GM12878 (cell line): ENCODE measurements around the gene ANKS4B. TPM values are rescaled to one million over a fixed set of nuclear protein-coding genes. Genes with fewer than 3 reads are reported as not detected.

ENCODE experiments used
- ATAC-seq: fragments of 200-7000 bp; cut with Tn5 transposase; 3 replicates; pipeline ENCODE4 v1.9.1; 2020; ENCODE audit warnings: mild to moderate bottlenecking, moderate library complexity
- BruUV-seq: library from RNA; stranded (reverse); fragments of 400-500 nt; replicated peaks from 2 replicates; lab custom pipeline; 2021; lab: Mats Ljungman, UMichigan
- CTCF ChIA-PET: fragments of 300-600 bp; sonication (Branson Sonifier 250); formaldehyde crosslinking; extraction: SDS; loops from one replicate; lab custom pipeline; 2021; ENCODE audit warnings: inconsistent platforms; lab: Yijun Ruan, JAX
- POLR2A ChIA-PET: fragments of 350-600 bp; formaldehyde crosslinking; extraction: SDS; loops from one replicate; lab custom pipeline; 2021; ENCODE audit warnings: inconsistent platforms; lab: Charles Lee
- RAD21 ChIA-PET: fragments of 300-600 bp; sonication (Branson Sonifier 250); formaldehyde crosslinking; loops from one replicate; lab custom pipeline; 2023; ENCODE audit warnings: antibody characterized with exemption; ENCODE audit not compliant: unreplicated experiment; lab: Charles Lee
- SMC1A ChIA-PET: fragments of 300-600 bp; sonication (Branson Sonifier 250); formaldehyde crosslinking; loops from one replicate; lab custom pipeline; 2023; ENCODE audit not compliant: unreplicated experiment, uncharacterized antibody; lab: Charles Lee
- DNase-seq: peaks from one replicate; pipeline ENCODE4 v3.0.0-alpha.2; 2011; ENCODE audit warnings: low read depth, low spot score
- FAIRE-seq: peaks from 3 replicates; lab custom pipeline; 2011; peaks lifted over from hg19 to GRCh38; lab: Jason Lieb, UNC
- H2AFZ ChIP-seq: 2 replicates; pipeline ENCODE4 v1.6.0; 2011; ENCODE audit warnings: low read depth, low read length, control low read depth; ENCODE audit not compliant: control insufficient read depth
- H3K27ac ChIP-seq: 2 replicates; pipeline ENCODE4 v1.5.1; 2011; ENCODE audit warnings: control low read depth; ENCODE audit not compliant: control insufficient read depth, insufficient read depth
- H3K27me3 ChIP-seq, 2 experiments: replicated peaks in 1 of 2; 2 replicates each; pipeline versions ENCODE4 v1.6.0 to v1.6.1; 2011; ENCODE audit warnings: low read length in 1 of 2; ENCODE audit not compliant: control insufficient read depth in 2 of 2, insufficient read depth in 2 of 2
- H3K36me3 ChIP-seq, 2 experiments: 2 replicates each; pipeline ENCODE4 v1.5.1; 2011; ENCODE audit warnings: low read length in 1 of 2; ENCODE audit not compliant: control insufficient read depth in 2 of 2, insufficient read depth in 2 of 2
- H3K4me1 ChIP-seq: 2 replicates; pipeline ENCODE4 v1.6.1; 2011; ENCODE audit warnings: mild to moderate bottlenecking, low read length, moderate library complexity, mixed read lengths; ENCODE audit not compliant: control insufficient read depth, insufficient read depth
- H3K4me2 ChIP-seq: 2 replicates; pipeline ENCODE4 v1.6.0; 2011; ENCODE audit warnings: control low read depth; ENCODE audit not compliant: control insufficient read depth, insufficient read depth
- H3K4me3 ChIP-seq: fragments of 200-600 bp; sonication (generic); 2 replicates; pipeline ENCODE4 v1.5.1; 2016
- H3K79me2 ChIP-seq: 2 replicates; pipeline ENCODE4 v1.6.0; 2011; ENCODE audit warnings: low read length; ENCODE audit not compliant: control insufficient read depth, insufficient read depth
- H3K9ac ChIP-seq: 2 replicates; pipeline ENCODE4 v1.8.0; 2011; ENCODE audit warnings: low read length, control low read depth, mixed read lengths; ENCODE audit not compliant: control insufficient read depth, insufficient read depth
- H3K9me3 ChIP-seq: replicated peaks from 3 replicates; pipeline ENCODE4 v1.5.1; 2011; ENCODE audit warnings: mild to moderate bottlenecking, low read length; ENCODE audit not compliant: control insufficient read depth, insufficient read depth
- H4K20me1 ChIP-seq: 2 replicates; pipeline ENCODE4 v1.6.0; 2011; ENCODE audit not compliant: control insufficient read depth, insufficient read depth
- CREM ChIP-seq: IDR thresholded peaks from 2 replicates; pipeline ENCODE4 v1.6.1; 2014; ENCODE audit warnings: antibody characterized with exemption, low read depth
- EGR1 ChIP-seq, 2 experiments: IDR thresholded peaks; 1 replicate in 1 of 2; 2 replicates in 1 of 2; pipeline ENCODE4 v1.6.1; 2011 to 2012; ENCODE audit warnings: low read depth in 2 of 2, low read length in 2 of 2, borderline replicate concordance in 1 of 2, mild to moderate bottlenecking in 1 of 2, moderate library complexity in 1 of 2
- FOS ChIP-seq: IDR thresholded peaks from 3 replicates; pipeline ENCODE4 v1.6.1; 2011; ENCODE audit warnings: borderline replicate concordance; ENCODE audit not compliant: insufficient read length; ENCODE audit errors: extremely low read depth
- IRF4 ChIP-seq: IDR thresholded peaks from 2 replicates; pipeline ENCODE4 v1.6.1; 2011; ENCODE audit warnings: low read depth, low read length
- MEF2B ChIP-seq: fragments of 450-650 bp; IDR thresholded peaks from 2 replicates; pipeline ENCODE4 v1.6.1; 2018; ENCODE audit warnings: mild to moderate bottlenecking, moderate library complexity; ENCODE audit not compliant: partially characterized antibody, poor library complexity, severe bottlenecking
- NBN ChIP-seq: fragments of 450-650 bp; IDR thresholded peaks from 2 replicates; pipeline ENCODE4 v1.6.1; 2016
- NRF1 ChIP-seq: conservative IDR thresholded peaks from 2 replicates; pipeline ENCODE4 v1.6.1; 2011; ENCODE audit warnings: mild to moderate bottlenecking, low read depth, low read length, improper control_type of control experiment
- PAX8 ChIP-seq: fragments of 450-650 bp; IDR thresholded peaks from 2 replicates; pipeline ENCODE4 v1.6.1; 2017; ENCODE audit warnings: mild to moderate bottlenecking, moderate library complexity
- POLR2A ChIP-seq: IDR thresholded peaks from 2 replicates; pipeline ENCODE4 v1.6.1; 2011; ENCODE audit warnings: low read depth, mild to moderate bottlenecking, low read length
- POLR2AphosphoS5 ChIP-seq: IDR thresholded peaks from 2 replicates; pipeline ENCODE4 v1.6.1; 2011; ENCODE audit warnings: mild to moderate bottlenecking, low read length, inconsistent platforms
- RFX5 ChIP-seq: IDR thresholded peaks from 2 replicates; pipeline ENCODE4 v1.6.1; 2011; ENCODE audit warnings: low read depth, low read length, improper control_type of control experiment
- SIN3A ChIP-seq: IDR thresholded peaks from 2 replicates; pipeline ENCODE4 v1.6.1; 2012; ENCODE audit warnings: low read depth, low read length, improper control_type of control experiment
- SMAD5 ChIP-seq: IDR thresholded peaks from 2 replicates; pipeline ENCODE4 v1.6.1; 2016; ENCODE audit warnings: antibody characterized with exemption, low read depth
- TBL1XR1 ChIP-seq: IDR thresholded peaks from 2 replicates; pipeline ENCODE4 v1.6.1; 2012; ENCODE audit warnings: low read depth, low read length, improper control_type of control experiment
- WGBS: methylation state at CpG from one replicate; pipeline ENCODE4 v1.1.6; 2016; ENCODE audit warnings: low lambda C conversion rate; ENCODE audit not compliant: insufficient replicate concordance, insufficient coverage; ENCODE audit errors: missing lambda C conversion rate; 5-methylcytosine and 5-hydroxymethylcytosine counted together
- in situ Hi-C: fragments of 300-500 bp; cut with MboI; formaldehyde crosslinking; loops from 9 replicates; pipeline ENCODE4 v1.14.3; 2018; ENCODE audit warnings: mixed read lengths
- intact Hi-C: fragments of 100-400 bp; cut with micrococcal nuclease; formaldehyde crosslinking; loops from one replicate; pipeline ENCODE4 v1.14.2; 2022; ENCODE audit not compliant: unreplicated experiment
- polyA plus RNA-seq, 11 experiments: library from polyadenylated mRNA; depleted of rRNA in 4 of 11; unstranded in 6 of 11; stranded (reverse) in 5 of 11; fragments of >200 nt; fragmentation: Nextera tagmentation in 4 of 11; fragmentation: Illumina TruSeq in 1 of 11; extraction: Ambion mirVana in 4 of 11; extraction: Trizol in 1 of 11; gene quantifications; 1 replicate in 1 of 11; 2 replicates in 10 of 11; pipeline versions ENCODE4 v1.2.1 to v1.2.3, GENCODE V29; 2011 to 2016; ENCODE audit warnings: inconsistent platforms in 2 of 11, missing spikeins in 2 of 11, low read depth in 1 of 11
- total RNA-seq, 4 experiments: library from RNA; depleted of rRNA in 3 of 4; stranded (reverse); fragments of >200 nt in 3 of 4; fragmentation: Illumina TruSeq in 1 of 4; extraction: Trizol in 1 of 4; gene quantifications; 2 replicates each; pipeline versions ENCODE4 v1.2.1 to v1.2.3, GENCODE V29; 2013 to 2021
- TF ChIP-seq, protein P1 (sequence below): fragments of 450-650 bp; IDR thresholded peaks from 2 replicates; pipeline ENCODE4 v1.6.1; 2016; ENCODE audit warnings: mild to moderate bottlenecking
- TF ChIP-seq, protein P2 (sequence below): fragments of 450-650 bp; IDR thresholded peaks from 2 replicates; pipeline ENCODE4 v1.6.1; 2017; ENCODE audit warnings: low read depth, mild to moderate bottlenecking, moderate library complexity
- TF ChIP-seq, protein P3 (sequence below): fragments of 450-650 bp; IDR thresholded peaks from 2 replicates; pipeline ENCODE4 v1.6.1; 2017; ENCODE audit warnings: antibody characterized with exemption, mild to moderate bottlenecking, moderate library complexity
- TF ChIP-seq, protein P4 (sequence below): IDR thresholded peaks from 2 replicates; pipeline ENCODE4 v1.6.1; 2011; ENCODE audit warnings: borderline replicate concordance, low read depth, mild to moderate bottlenecking, moderate library complexity, mixed read lengths, low read length; ENCODE audit not compliant: insufficient read depth; ENCODE audit errors: extremely low read length

Gene ANKS4B
- total and polyA plus RNA-seq, 10 of the 15 experiments (the other 5 are each of a cell fraction or from before 2014, with no cell fraction given) = 0.01 to 0.11 (median 0.05) TPM; not detected in 6

DNA sequence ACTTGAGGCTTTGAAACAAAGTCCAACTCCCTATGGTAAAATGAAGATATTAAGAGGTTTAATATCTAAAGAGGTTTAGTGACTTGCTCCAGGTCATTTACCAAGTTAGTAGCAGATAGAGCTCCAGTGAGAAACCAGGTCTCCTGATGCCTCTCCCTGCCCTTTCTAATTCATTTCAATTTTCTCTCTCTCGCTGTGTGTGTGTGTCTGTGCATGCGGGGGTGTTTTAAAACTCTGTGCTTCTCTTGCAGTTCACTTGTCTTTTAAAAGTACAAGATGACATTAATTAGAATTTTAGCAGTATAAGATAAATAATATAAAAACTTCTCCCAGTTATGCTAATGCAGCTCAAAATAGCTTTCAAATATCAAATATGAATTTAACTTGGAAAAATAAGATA, 13.9 kb upstream of the ANKS4B start:
- TF ChIP-seq TBL1XR1 = no peak
- no peak for TF ChIP-seq NBN
- TF ChIP-seq POLR2A = no peak
- TF ChIP-seq MEF2B = no peak
- TF ChIP-seq, protein P1, sequence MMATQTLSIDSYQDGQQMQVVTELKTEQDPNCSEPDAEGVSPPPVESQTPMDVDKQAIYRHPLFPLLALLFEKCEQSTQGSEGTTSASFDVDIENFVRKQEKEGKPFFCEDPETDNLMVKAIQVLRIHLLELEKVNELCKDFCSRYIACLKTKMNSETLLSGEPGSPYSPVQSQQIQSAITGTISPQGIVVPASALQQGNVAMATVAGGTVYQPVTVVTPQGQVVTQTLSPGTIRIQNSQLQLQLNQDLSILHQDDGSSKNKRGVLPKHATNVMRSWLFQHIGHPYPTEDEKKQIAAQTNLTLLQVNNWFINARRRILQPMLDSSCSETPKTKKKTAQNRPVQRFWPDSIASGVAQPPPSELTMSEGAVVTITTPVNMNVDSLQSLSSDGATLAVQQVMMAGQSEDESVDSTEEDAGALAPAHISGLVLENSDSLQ = no peak
- no peak for TF ChIP-seq FOS
- no peak for TF ChIP-seq PAX8
- TF ChIP-seq SIN3A = no peak
- TF ChIP-seq, protein P2, sequence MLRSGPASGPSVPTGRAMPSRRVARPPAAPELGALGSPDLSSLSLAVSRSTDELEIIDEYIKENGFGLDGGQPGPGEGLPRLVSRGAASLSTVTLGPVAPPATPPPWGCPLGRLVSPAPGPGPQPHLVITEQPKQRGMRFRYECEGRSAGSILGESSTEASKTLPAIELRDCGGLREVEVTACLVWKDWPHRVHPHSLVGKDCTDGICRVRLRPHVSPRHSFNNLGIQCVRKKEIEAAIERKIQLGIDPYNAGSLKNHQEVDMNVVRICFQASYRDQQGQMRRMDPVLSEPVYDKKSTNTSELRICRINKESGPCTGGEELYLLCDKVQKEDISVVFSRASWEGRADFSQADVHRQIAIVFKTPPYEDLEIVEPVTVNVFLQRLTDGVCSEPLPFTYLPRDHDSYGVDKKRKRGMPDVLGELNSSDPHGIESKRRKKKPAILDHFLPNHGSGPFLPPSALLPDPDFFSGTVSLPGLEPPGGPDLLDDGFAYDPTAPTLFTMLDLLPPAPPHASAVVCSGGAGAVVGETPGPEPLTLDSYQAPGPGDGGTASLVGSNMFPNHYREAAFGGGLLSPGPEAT = no peak
- no peak for TF ChIP-seq POLR2AphosphoS5
- TF ChIP-seq, protein P3, sequence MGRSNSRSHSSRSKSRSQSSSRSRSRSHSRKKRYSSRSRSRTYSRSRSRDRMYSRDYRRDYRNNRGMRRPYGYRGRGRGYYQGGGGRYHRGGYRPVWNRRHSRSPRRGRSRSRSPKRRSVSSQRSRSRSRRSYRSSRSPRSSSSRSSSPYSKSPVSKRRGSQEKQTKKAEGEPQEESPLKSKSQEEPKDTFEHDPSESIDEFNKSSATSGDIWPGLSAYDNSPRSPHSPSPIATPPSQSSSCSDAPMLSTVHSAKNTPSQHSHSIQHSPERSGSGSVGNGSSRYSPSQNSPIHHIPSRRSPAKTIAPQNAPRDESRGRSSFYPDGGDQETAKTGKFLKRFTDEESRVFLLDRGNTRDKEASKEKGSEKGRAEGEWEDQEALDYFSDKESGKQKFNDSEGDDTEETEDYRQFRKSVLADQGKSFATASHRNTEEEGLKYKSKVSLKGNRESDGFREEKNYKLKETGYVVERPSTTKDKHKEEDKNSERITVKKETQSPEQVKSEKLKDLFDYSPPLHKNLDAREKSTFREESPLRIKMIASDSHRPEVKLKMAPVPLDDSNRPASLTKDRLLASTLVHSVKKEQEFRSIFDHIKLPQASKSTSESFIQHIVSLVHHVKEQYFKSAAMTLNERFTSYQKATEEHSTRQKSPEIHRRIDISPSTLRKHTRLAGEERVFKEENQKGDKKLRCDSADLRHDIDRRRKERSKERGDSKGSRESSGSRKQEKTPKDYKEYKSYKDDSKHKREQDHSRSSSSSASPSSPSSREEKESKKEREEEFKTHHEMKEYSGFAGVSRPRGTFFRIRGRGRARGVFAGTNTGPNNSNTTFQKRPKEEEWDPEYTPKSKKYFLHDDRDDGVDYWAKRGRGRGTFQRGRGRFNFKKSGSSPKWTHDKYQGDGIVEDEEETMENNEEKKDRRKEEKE = no peak
- TF ChIP-seq, protein P4, sequence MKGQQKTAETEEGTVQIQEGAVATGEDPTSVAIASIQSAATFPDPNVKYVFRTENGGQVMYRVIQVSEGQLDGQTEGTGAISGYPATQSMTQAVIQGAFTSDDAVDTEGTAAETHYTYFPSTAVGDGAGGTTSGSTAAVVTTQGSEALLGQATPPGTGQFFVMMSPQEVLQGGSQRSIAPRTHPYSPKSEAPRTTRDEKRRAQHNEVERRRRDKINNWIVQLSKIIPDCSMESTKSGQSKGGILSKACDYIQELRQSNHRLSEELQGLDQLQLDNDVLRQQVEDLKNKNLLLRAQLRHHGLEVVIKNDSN = no peak
- no peak for TF ChIP-seq EGR1 (IDR thresholded peaks at IDR 0.05; ENCODE audit: borderline replicate concordance in 1 of 2, low read depth in 2 of 2, low read length in 2 of 2)
- TF ChIP-seq NRF1 = no peak
- TF ChIP-seq RFX5 = no peak
- no peak for TF ChIP-seq CREM
- no peak for TF ChIP-seq IRF4
- no peak for TF ChIP-seq SMAD5
- ATAC-seq = no peak
- Histone ChIP-seq H3K9me3 (no peaks in the 10 kb centered on the region; the same call in 2 of the 3 replicates), H4K20me1 (no peaks in the 10 kb centered on the region), H3K9ac (no peak overlapping the region), H3K27ac (no peak overlapping the region), H3K4me1 (no peaks in the 10 kb centered on the region), H3K36me3 (no peaks in the 10 kb centered on the region), H3K79me2 (no peaks in the 10 kb centered on the region), H2AFZ (no peak overlapping the region), H3K4me2 (no peak overlapping the region), H3K27me3 (no peaks in the 10 kb centered on the region; a peak in 1 of 4 replicates), H3K4me3 (no peak overlapping the region)
- ChIA-PET SMC1A (interaction anchor here (0.6 kb wide), 1 partner anchor 1466 kb away, joined by 3 read pairs; no protein-coding TSS in a partner anchor), CTCF (no interaction called here), RAD21 (interaction anchor here (1.2 kb wide), 1 partner anchor 31 kb away, joined by 4 read pairs; no protein-coding TSS in a partner anchor), POLR2A (no interaction called here)
- 86% methylated on average over 2 of the region's 2 CpGs for WGBS
- FAIRE-seq = no peak
- intact Hi-C loops (no loop called here), in situ Hi-C loops (no loop called here)
- DNase-seq = no peak
- BruUV-seq = no TSS peak
